Measurements from ENCODE around the gene FEN1.

GRCh38 chr11:61805146-61805545 is 12.4 kb downstream of the FEN1 start:
- no peak for TF ChIP-seq CTCF (IDR thresholded peaks at IDR 0.05; ENCODE audit: insufficient read depth, low read depth, low read length)
- TF ChIP-seq EZH2 (IDR thresholded peaks at IDR 0.05; ENCODE audit: insufficient read depth, low read length): no peak
